ENCODE data around the gene EIF4G3. TPM values are rescaled to one million over a fixed set of nuclear protein-coding genes. Genes with fewer than 3 reads are reported as not detected.

The EIF4G3 gene
- total and polyA plus RNA-seq, 2 donors (not counting 1 experiment from before 2014, with no cell fraction given): 33.6 to 76.0 TPM

- H3K27ac ChIP-seq (ENCODE audit: low read length in 2 of 2): no peak overlapping the region
- H3K4me3 ChIP-seq (ENCODE audit: control extremely low read depth in 1 of 5, extremely low read depth in 1 of 5, insufficient read depth in 1 of 5, low read depth in 2 of 5, low read length in 4 of 5): no peak overlapping the region
- H3K4me3 Mint-ChIP-seq: no peak overlapping the region
- ChIA-PET POLR2A (no interaction called here), CTCF (no interaction called here)
- H3K4me1 ChIP-seq (ENCODE audit: control insufficient read depth in 2 of 2, insufficient read depth in 2 of 2, low read length in 2 of 2): no peaks in the 10 kb centered on the region
- H3K4me1 Mint-ChIP-seq: no peaks in the 10 kb centered on the region
- no peaks in the 10 kb centered on the region for H3K27me3 Mint-ChIP-seq
- H3K9me3 ChIP-seq (ENCODE audit: control extremely low read depth in 1 of 3, control insufficient read depth in 2 of 3, insufficient read depth in 1 of 3, low read length in 2 of 3): no peaks in the 10 kb centered on the region
- H4K20me1 ChIP-seq (ENCODE audit: control insufficient read depth, insufficient read depth, low read length, poor library complexity, severe bottlenecking): no peaks in the 10 kb centered on the region
- no peaks in the 10 kb centered on the region for H3K9me3 Mint-ChIP-seq (ENCODE audit: insufficient read depth)
- peaks cover 5 to 25% of the 10 kb centered on the region in 2 experiments for H3K36me3 ChIP-seq (replicated peaks in 1 of 2; ENCODE audit: control extremely low read depth in 1 of 2, control insufficient read depth in 1 of 2, extremely low read depth in 1 of 2, insufficient read depth in 2 of 2, low read length in 1 of 2)
- TF ChIP-seq CTCF (IDR thresholded peaks at IDR 0.05) (no peak), EZH2 (IDR thresholded peaks at IDR 0.05; ENCODE audit: borderline replicate concordance, insufficient read depth, low read depth, low read length, poor library complexity, severe bottlenecking) (no peak)
- no peaks in the 10 kb centered on the region for H3K27me3 ChIP-seq (replicated peaks in 1 of 4; ENCODE audit: control extremely low read depth in 1 of 4, control insufficient read depth in 3 of 4, insufficient read depth in 4 of 4, low read length in 3 of 4)
- H3K79me2 ChIP-seq (ENCODE audit: control insufficient read depth, insufficient read depth, low read length): no peaks in the 10 kb centered on the region
- ATAC-seq (ENCODE audit: low read depth): no peak
- H2AFZ ChIP-seq (ENCODE audit: insufficient read depth, low read depth, low read length, poor library complexity, severe bottlenecking): no peak overlapping the region
- no peak for DNase-seq
- H3K4me2 ChIP-seq (replicated peaks; ENCODE audit: low read depth, low read length, poor library complexity, severe bottlenecking): no peak overlapping the region
- peak overlapping the region; percentile 37 for H3K27ac Mint-ChIP-seq
- intact Hi-C loops (cut with micrococcal nuclease): no loop called here
- H3K9ac ChIP-seq (ENCODE audit: low read length): no peak overlapping the region
Measured at GRCh38 chr1:20974951-20975350, 201.7 kb downstream of the EIF4G3 start.

GRCh38 chr1:20974069-20974468 lies 202.6 kb downstream of the EIF4G3 start:
- Histone ChIP-seq H3K79me2 (ENCODE audit: control insufficient read depth, insufficient read depth, low read length) (no peaks in the 10 kb centered on the region), H3K4me3 (ENCODE audit: control extremely low read depth in 1 of 5, extremely low read depth in 1 of 5, insufficient read depth in 1 of 5, low read depth in 2 of 5, low read length in 4 of 5) (no peak overlapping the region), H3K27me3 (replicated peaks in 1 of 4; ENCODE audit: control extremely low read depth in 1 of 4, control insufficient read depth in 3 of 4, insufficient read depth in 4 of 4, low read length in 3 of 4) (no peaks in the 10 kb centered on the region), H3K4me2 (replicated peaks; ENCODE audit: low read depth, low read length, poor library complexity, severe bottlenecking) (no peak overlapping the region), H3K27ac (ENCODE audit: low read length in 2 of 2) (no peak overlapping the region), H4K20me1 (ENCODE audit: control insufficient read depth, insufficient read depth, low read length, poor library complexity, severe bottlenecking) (no peaks in the 10 kb centered on the region), H3K9me3 (ENCODE audit: control extremely low read depth in 1 of 3, control insufficient read depth in 2 of 3, insufficient read depth in 1 of 3, low read length in 2 of 3) (no peaks in the 10 kb centered on the region), H3K4me1 (ENCODE audit: control insufficient read depth in 2 of 2, insufficient read depth in 2 of 2, low read length in 2 of 2) (no peaks in the 10 kb centered on the region), H2AFZ (ENCODE audit: insufficient read depth, low read depth, low read length, poor library complexity, severe bottlenecking) (no peak overlapping the region), H3K9ac (ENCODE audit: low read length) (no peak overlapping the region), H3K36me3 (replicated peaks in 1 of 2; ENCODE audit: control extremely low read depth in 1 of 2, control insufficient read depth in 1 of 2, extremely low read depth in 1 of 2, insufficient read depth in 2 of 2, low read length in 1 of 2) (peaks cover 3 to 28% of the 10 kb centered on the region in 2 experiments)
- no peaks in the 10 kb centered on the region for H3K4me1 Mint-ChIP-seq
- ChIA-PET CTCF (no interaction called here), POLR2A (no interaction called here)
- WGBS (ENCODE audit: insufficient coverage): no CpG with 5 or more reads among the region's 1 CpG
- H3K27ac Mint-ChIP-seq: no peak overlapping the region
- ATAC-seq (ENCODE audit: low read depth) (no peak), DNase-seq (no peak)
- no peaks in the 10 kb centered on the region for H3K9me3 Mint-ChIP-seq (ENCODE audit: insufficient read depth)
- H3K27me3 Mint-ChIP-seq: no peaks in the 10 kb centered on the region
- intact Hi-C loops (cut with micrococcal nuclease): no loop called here
- no peak overlapping the region for H3K4me3 Mint-ChIP-seq
- TF ChIP-seq CTCF (IDR thresholded peaks at IDR 0.05) (no peak), EZH2 (IDR thresholded peaks at IDR 0.05; ENCODE audit: borderline replicate concordance, insufficient read depth, low read depth, low read length, poor library complexity, severe bottlenecking) (no peak)
